Measurements from ENCODE around the gene GOLM1.

- TF ChIP-seq ZFP36 (IDR thresholded peaks at IDR 0.05; ENCODE audit: borderline replicate concordance, low read depth, low read length, partially characterized antibody) (no peak), CHD2 (IDR thresholded peaks at IDR 0.05; ENCODE audit: low read depth, low read length) (no peak), PLSCR1 (CRISPR knock-in tag; IDR thresholded peaks at IDR 0.05; ENCODE audit: borderline replicate concordance) (no peak), ZNF280B (CRISPR knock-in tag; IDR thresholded peaks at IDR 0.05; ENCODE audit: borderline replicate concordance) (no peak), SIN3A (IDR thresholded peaks at IDR 0.05; ENCODE audit: borderline replicate concordance, low read depth, low read length) (no peak), ASH2L (IDR thresholded peaks at IDR 0.05; ENCODE audit: insufficient read length, low read depth, low read length) (no peak)
Observed at GRCh38 chr9:86128235-86128822, 29.0 kb upstream of the GOLM1 start.
